Liver (tissue), 9 donors: ENCODE results near the gene SRSF9. TPM values are rescaled to one million over a fixed set of nuclear protein-coding genes. Genes with fewer than 3 reads are reported as not detected.

Source experiments
- DNase-seq: peaks from one replicate; pipeline ENCODE4 v3.0.0-alpha.2; 2017; ENCODE audit warnings: low spot score
- H3K27ac ChIP-seq, 2 donors: one replicate each; pipeline ENCODE4 v1.7.0; 2013; ENCODE audit warnings: inconsistent platforms in 2 of 2, low read length in 2 of 2, control low read depth in 1 of 2, low read depth in 1 of 2, mild to moderate bottlenecking in 1 of 2
- H3K27me3 ChIP-seq, 4 donors: one replicate each; pipeline versions ENCODE4 v1.6.1 to v1.7.0; 2013; ENCODE audit warnings: low read length in 3 of 4, inconsistent platforms in 1 of 4, mild to moderate bottlenecking in 1 of 4, moderate library complexity in 1 of 4; ENCODE audit not compliant: control insufficient read depth in 4 of 4, insufficient read depth in 4 of 4
- H3K36me3 ChIP-seq, 4 donors: one replicate each; pipeline versions ENCODE4 v1.6.1 to v1.7.0; 2013; ENCODE audit warnings: low read length in 3 of 4, mild to moderate bottlenecking in 3 of 4, low read depth in 1 of 4, moderate library complexity in 1 of 4; ENCODE audit not compliant: control insufficient read depth in 4 of 4, insufficient read depth in 3 of 4
- H3K4me1 ChIP-seq, 4 donors: one replicate each; pipeline versions ENCODE4 v1.6.1 to v1.7.0; 2013; ENCODE audit warnings: low read length in 3 of 4, mild to moderate bottlenecking in 3 of 4, moderate library complexity in 1 of 4; ENCODE audit not compliant: control insufficient read depth in 4 of 4, insufficient read depth in 4 of 4
- H3K4me3 ChIP-seq, 3 donors: one replicate each; pipeline versions ENCODE4 v1.6.1 to v1.7.0; 2013; ENCODE audit warnings: low read length in 3 of 3, control low read depth in 1 of 3, low read depth in 1 of 3, mild to moderate bottlenecking in 1 of 3
- H3K9ac ChIP-seq, 2 donors: one replicate each; pipeline ENCODE4 v1.7.0; 2013; ENCODE audit warnings: low read length in 2 of 2, mild to moderate bottlenecking in 2 of 2, moderate library complexity in 2 of 2, control low read depth in 1 of 2, low read depth in 1 of 2
- H3K9me3 ChIP-seq, 4 donors: one replicate each; pipeline versions ENCODE4 v1.6.1 to v1.7.0; 2013; ENCODE audit warnings: low read length in 3 of 4; ENCODE audit not compliant: control insufficient read depth in 4 of 4
- EGR1 ChIP-seq, 2 donors: IDR thresholded peaks; 2 replicates each; pipeline ENCODE4 v1.6.1; 2016 to 2018; ENCODE audit warnings: antibody characterized with exemption in 2 of 2, low read depth in 2 of 2
- FOXA1 ChIP-seq: IDR thresholded peaks from 2 replicates; pipeline ENCODE4 v1.6.1; 2016; ENCODE audit warnings: antibody characterized with exemption
- FOXA2 ChIP-seq: IDR thresholded peaks from 2 replicates; pipeline ENCODE4 v1.6.1; 2016; ENCODE audit warnings: antibody characterized with exemption
- GABPA ChIP-seq, 2 donors: IDR thresholded peaks in 1 of 2; conservative IDR thresholded peaks in 1 of 2; 2 replicates each; pipeline ENCODE4 v1.6.1; 2016; ENCODE audit warnings: antibody characterized with exemption in 2 of 2, mild to moderate bottlenecking in 1 of 2, moderate library complexity in 1 of 2
- HNF4A ChIP-seq, 2 donors: conservative IDR thresholded peaks; 2 replicates each; pipeline ENCODE4 v1.6.1; 2016; ENCODE audit warnings: antibody characterized with exemption in 2 of 2, mild to moderate bottlenecking in 2 of 2
- HNF4G ChIP-seq: IDR thresholded peaks from 2 replicates; pipeline ENCODE4 v1.6.1; 2016; ENCODE audit warnings: antibody characterized with exemption
- JUND ChIP-seq, 2 donors: IDR thresholded peaks; 2 replicates each; pipeline ENCODE4 v1.6.1; 2016; ENCODE audit warnings: antibody characterized with exemption in 2 of 2
- NR2F2 ChIP-seq: IDR thresholded peaks from 2 replicates; pipeline ENCODE4 v1.6.1; 2016; ENCODE audit warnings: antibody characterized with exemption
- RAD21 ChIP-seq, 2 donors: IDR thresholded peaks; 2 replicates each; pipeline ENCODE4 v1.6.1; 2016; ENCODE audit warnings: antibody characterized with exemption in 2 of 2, mild to moderate bottlenecking in 2 of 2
- RXRA ChIP-seq, 2 donors: IDR thresholded peaks; 2 replicates each; pipeline ENCODE4 v1.6.1; 2017 to 2018; ENCODE audit warnings: antibody characterized with exemption in 2 of 2, mild to moderate bottlenecking in 1 of 2
- SP1 ChIP-seq: IDR thresholded peaks from 2 replicates; pipeline ENCODE4 v1.6.1; 2018; ENCODE audit warnings: antibody characterized with exemption, mild to moderate bottlenecking
- TAF1 ChIP-seq: conservative IDR thresholded peaks from 2 replicates; pipeline ENCODE4 v1.6.1; 2016; ENCODE audit warnings: antibody characterized with exemption, mild to moderate bottlenecking
- YY1 ChIP-seq: IDR thresholded peaks from 2 replicates; pipeline ENCODE4 v1.6.1; 2016; ENCODE audit warnings: antibody characterized with exemption, mild to moderate bottlenecking
- whole genome bisulfite sequencing: extraction: QIAGEN DNeasy Blood & Tissue Kit; methylation state at CpG from one replicate; pipeline ENCODE4 v1.1.7; 2013; 5-methylcytosine and 5-hydroxymethylcytosine counted together
- polyA plus RNA-seq, 2 donors: library from polyadenylated mRNA; stranded (reverse) in 1 of 2; unstranded in 1 of 2; fragments of 200-250 nt in 1 of 2; fragments of >200 nt in 1 of 2; fragmentation: Nextera tagmentation in 1 of 2; extraction: Ambion mirVana in 1 of 2; gene quantifications; one replicate each; pipeline versions ENCODE4 v1.2.1 to v1.2.3, GENCODE V29; 2013 to 2015
- total RNA-seq, 2 donors: library from RNA; depleted of rRNA; stranded (reverse); fragments of >200 nt; gene quantifications; one replicate each; pipeline ENCODE4 v1.2.3, GENCODE V29; 2014
- TF ChIP-seq, protein P1 (sequence below): fragments of 150-350 bp; IDR thresholded peaks from 2 replicates; pipeline ENCODE4 v1.5.1; 2017; ENCODE audit warnings: improper control_type of control experiment, low read depth, low read length; ENCODE audit not compliant: missing input control
- TF ChIP-seq, protein P2 (sequence below): IDR thresholded peaks from 2 replicates; pipeline ENCODE4 v1.6.1; 2016; ENCODE audit warnings: antibody characterized with exemption
- TF ChIP-seq, protein P3 (sequence below): IDR thresholded peaks from 2 replicates; pipeline ENCODE4 v1.6.1; 2016; ENCODE audit warnings: antibody characterized with exemption
- TF ChIP-seq, protein P4 (sequence below): IDR thresholded peaks from 2 replicates; pipeline ENCODE4 v1.6.1; 2016; ENCODE audit warnings: antibody characterized with exemption
- TF ChIP-seq, protein P5 (sequence below): IDR thresholded peaks from 2 replicates; pipeline ENCODE4 v1.6.1; 2016; ENCODE audit warnings: antibody characterized with exemption, mild to moderate bottlenecking
- donor health status: healthy.
- donor health status: healthy.
- donor health status: healthy.
- donor health status: healthy.
- donor health status: healthy.

The SRSF9 gene
- total and polyA plus RNA-seq, 4 donors = 45.3 to 98.5 (median 73.3) TPM

DNA sequence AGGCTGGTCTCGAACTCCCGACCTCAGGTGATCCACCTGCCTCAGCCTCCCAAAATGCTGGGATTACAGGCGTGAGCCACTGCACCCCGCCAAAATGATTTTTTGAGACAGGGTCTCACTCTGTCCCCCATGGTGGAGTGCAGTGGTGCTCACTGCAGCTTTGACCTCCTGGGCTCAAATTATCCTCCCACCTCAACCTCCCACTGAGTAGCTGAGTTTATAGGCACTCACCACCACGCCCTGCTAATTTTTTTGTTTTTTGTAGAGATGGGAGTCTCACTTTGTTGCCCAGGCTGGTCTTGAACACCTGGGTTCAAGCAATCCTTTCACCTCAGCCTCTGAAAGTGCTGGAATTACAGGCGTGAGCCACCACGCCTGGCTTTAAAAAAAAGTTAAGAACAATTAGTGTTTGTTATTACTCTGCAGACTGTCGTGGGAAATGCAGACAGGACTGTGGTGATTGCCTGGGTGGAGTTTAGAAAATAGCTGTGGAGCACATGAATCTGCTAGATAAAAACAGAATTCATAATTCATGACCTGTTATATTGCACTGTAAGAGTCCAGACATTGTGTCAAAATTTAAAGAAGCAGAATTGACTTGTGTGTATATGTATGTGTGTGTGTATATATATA lies 40.8 kb downstream of the SRSF9 start:
- no peaks in the 10 kb centered on the region for H3K36me3 ChIP-seq
- DNase-seq = no peak
- TF ChIP-seq JUND (IDR thresholded peaks at IDR 0.05) (no peak), FOXA1 (no peak), YY1 (no peak), FOXA2 (no peak), HNF4G (no peak), HNF4A (conservative IDR thresholded peaks at IDR 0.05) (no peak), NR2F2 (no peak)
- TF ChIP-seq, protein P1, sequence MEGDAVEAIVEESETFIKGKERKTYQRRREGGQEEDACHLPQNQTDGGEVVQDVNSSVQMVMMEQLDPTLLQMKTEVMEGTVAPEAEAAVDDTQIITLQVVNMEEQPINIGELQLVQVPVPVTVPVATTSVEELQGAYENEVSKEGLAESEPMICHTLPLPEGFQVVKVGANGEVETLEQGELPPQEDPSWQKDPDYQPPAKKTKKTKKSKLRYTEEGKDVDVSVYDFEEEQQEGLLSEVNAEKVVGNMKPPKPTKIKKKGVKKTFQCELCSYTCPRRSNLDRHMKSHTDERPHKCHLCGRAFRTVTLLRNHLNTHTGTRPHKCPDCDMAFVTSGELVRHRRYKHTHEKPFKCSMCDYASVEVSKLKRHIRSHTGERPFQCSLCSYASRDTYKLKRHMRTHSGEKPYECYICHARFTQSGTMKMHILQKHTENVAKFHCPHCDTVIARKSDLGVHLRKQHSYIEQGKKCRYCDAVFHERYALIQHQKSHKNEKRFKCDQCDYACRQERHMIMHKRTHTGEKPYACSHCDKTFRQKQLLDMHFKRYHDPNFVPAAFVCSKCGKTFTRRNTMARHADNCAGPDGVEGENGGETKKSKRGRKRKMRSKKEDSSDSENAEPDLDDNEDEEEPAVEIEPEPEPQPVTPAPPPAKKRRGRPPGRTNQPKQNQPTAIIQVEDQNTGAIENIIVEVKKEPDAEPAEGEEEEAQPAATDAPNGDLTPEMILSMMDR = no peak
- no peak overlapping the region for H3K9ac ChIP-seq
- H3K9me3 ChIP-seq = no peaks in the 10 kb centered on the region
- no peak overlapping the region for H3K4me3 ChIP-seq
- no peaks in the 10 kb centered on the region for H3K4me1 ChIP-seq
- no peak overlapping the region for H3K27ac ChIP-seq
- H3K27me3 ChIP-seq = no peaks in the 10 kb centered on the region
- WGBS = 60% methylated on average over 8 of the region's 8 CpGs

DNA sequence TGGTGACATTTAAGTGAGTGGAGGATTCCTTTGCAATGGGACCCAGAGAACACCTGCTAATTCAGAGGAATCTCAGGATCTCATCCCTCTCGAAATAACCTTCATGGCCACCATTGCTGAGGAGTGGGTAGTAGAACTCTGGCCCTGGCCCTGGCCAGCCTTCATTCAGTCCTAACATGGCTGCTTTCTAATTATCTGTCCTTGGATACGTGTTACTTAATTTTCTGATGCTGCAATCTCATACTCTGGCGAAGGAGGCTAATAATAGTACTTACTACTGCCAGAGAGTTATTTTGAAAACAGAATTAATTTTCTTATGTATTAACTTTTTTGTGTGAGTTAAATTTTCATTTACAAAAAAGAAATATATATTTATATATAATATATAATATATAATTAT lies 43.8 kb downstream of the SRSF9 start:
- Histone ChIP-seq H3K4me3 (no peak overlapping the region), H3K36me3 (no peaks in the 10 kb centered on the region), H3K4me1 (no peaks in the 10 kb centered on the region), H3K9ac (no peak overlapping the region), H3K9me3 (no peaks in the 10 kb centered on the region), H3K27ac (no peak overlapping the region), H3K27me3 (no peaks in the 10 kb centered on the region)
- no peak for TF ChIP-seq GABPA (IDR thresholded peaks at IDR 0.05 in 1 of 2, conservative IDR thresholded peaks at IDR 0.05 in 1 of 2)
- no peak for TF ChIP-seq SP1
- TF ChIP-seq FOXA2 = no peak
- TF ChIP-seq EGR1 (IDR thresholded peaks at IDR 0.05; ENCODE audit: low read depth in 2 of 2) = no peak
- TF ChIP-seq HNF4A (conservative IDR thresholded peaks at IDR 0.05) = no peak
- TF ChIP-seq, protein P2, sequence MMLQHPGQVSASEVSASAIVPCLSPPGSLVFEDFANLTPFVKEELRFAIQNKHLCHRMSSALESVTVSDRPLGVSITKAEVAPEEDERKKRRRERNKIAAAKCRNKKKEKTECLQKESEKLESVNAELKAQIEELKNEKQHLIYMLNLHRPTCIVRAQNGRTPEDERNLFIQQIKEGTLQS = no peak
- no peak for TF ChIP-seq YY1
- no peak for TF ChIP-seq NR2F2
- TF ChIP-seq, protein P1 = no peak
- TF ChIP-seq, protein P3, sequence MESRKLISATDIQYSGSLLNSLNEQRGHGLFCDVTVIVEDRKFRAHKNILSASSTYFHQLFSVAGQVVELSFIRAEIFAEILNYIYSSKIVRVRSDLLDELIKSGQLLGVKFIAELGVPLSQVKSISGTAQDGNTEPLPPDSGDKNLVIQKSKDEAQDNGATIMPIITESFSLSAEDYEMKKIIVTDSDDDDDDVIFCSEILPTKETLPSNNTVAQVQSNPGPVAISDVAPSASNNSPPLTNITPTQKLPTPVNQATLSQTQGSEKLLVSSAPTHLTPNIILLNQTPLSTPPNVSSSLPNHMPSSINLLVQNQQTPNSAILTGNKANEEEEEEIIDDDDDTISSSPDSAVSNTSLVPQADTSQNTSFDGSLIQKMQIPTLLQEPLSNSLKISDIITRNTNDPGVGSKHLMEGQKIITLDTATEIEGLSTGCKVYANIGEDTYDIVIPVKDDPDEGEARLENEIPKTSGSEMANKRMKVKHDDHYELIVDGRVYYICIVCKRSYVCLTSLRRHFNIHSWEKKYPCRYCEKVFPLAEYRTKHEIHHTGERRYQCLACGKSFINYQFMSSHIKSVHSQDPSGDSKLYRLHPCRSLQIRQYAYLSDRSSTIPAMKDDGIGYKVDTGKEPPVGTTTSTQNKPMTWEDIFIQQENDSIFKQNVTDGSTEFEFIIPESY = no peak
- TF ChIP-seq, protein P4, sequence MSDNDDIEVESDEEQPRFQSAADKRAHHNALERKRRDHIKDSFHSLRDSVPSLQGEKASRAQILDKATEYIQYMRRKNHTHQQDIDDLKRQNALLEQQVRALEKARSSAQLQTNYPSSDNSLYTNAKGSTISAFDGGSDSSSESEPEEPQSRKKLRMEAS = no peak
- TF ChIP-seq JUND (IDR thresholded peaks at IDR 0.05) = no peak
- TF ChIP-seq TAF1 = no peak
- TF ChIP-seq RAD21 (IDR thresholded peaks at IDR 0.05) = no peak
- TF ChIP-seq FOXA1 = no peak
- no peak for TF ChIP-seq HNF4G
- no peak for TF ChIP-seq RXRA (IDR thresholded peaks at IDR 0.05)
- TF ChIP-seq, protein P5, sequence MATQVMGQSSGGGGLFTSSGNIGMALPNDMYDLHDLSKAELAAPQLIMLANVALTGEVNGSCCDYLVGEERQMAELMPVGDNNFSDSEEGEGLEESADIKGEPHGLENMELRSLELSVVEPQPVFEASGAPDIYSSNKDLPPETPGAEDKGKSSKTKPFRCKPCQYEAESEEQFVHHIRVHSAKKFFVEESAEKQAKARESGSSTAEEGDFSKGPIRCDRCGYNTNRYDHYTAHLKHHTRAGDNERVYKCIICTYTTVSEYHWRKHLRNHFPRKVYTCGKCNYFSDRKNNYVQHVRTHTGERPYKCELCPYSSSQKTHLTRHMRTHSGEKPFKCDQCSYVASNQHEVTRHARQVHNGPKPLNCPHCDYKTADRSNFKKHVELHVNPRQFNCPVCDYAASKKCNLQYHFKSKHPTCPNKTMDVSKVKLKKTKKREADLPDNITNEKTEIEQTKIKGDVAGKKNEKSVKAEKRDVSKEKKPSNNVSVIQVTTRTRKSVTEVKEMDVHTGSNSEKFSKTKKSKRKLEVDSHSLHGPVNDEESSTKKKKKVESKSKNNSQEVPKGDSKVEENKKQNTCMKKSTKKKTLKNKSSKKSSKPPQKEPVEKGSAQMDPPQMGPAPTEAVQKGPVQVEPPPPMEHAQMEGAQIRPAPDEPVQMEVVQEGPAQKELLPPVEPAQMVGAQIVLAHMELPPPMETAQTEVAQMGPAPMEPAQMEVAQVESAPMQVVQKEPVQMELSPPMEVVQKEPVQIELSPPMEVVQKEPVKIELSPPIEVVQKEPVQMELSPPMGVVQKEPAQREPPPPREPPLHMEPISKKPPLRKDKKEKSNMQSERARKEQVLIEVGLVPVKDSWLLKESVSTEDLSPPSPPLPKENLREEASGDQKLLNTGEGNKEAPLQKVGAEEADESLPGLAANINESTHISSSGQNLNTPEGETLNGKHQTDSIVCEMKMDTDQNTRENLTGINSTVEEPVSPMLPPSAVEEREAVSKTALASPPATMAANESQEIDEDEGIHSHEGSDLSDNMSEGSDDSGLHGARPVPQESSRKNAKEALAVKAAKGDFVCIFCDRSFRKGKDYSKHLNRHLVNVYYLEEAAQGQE = no peak
- 87% methylated on average over 3 of the region's 3 CpGs for whole genome bisulfite sequencing
- DNase-seq = no peak
